Esophagus muscularis mucosa (tissue), 4 donors: ENCODE measurements around the gene F10. TPM values are rescaled to one million over a fixed set of nuclear protein-coding genes. Genes with fewer than 3 reads are reported as not detected.

Experiments used
- DNase-seq: peaks from one replicate; pipeline ENCODE4 v3.0.0-alpha.2; 2017; ENCODE audit errors: extremely low spot score
- H3K27ac ChIP-seq, 4 donors: fragments of 200-600 bp; sonication (generic); replicated peaks in 1 of 4; 1 replicate in 3 of 4; 2 replicates in 1 of 4; pipeline ENCODE4 v1.5.1; 2016 to 2019; ENCODE audit warnings: mild to moderate bottlenecking in 1 of 4
- H3K27me3 ChIP-seq, 4 donors: fragments of 200-600 bp; sonication (generic); one replicate each; pipeline versions ENCODE4 v1.5.1 to v1.6.0; 2016 to 2019
- H3K36me3 ChIP-seq, 4 donors: fragments of 200-600 bp; sonication (generic); one replicate each; pipeline ENCODE4 v1.5.1; 2016 to 2019
- H3K4me1 ChIP-seq, 4 donors: fragments of 200-600 bp; sonication (generic); one replicate each; pipeline ENCODE4 v1.5.1; 2016 to 2019
- H3K4me3 ChIP-seq, 4 donors: fragments of 200-600 bp; sonication (generic); 1 replicate in 2 of 4; 2 replicates in 2 of 4; pipeline ENCODE4 v1.5.1; 2016 to 2019; ENCODE audit warnings: mild to moderate bottlenecking in 4 of 4, moderate library complexity in 1 of 4
- H3K9me3 ChIP-seq, 4 donors: fragments of 200-600 bp; sonication (generic); 1 replicate in 3 of 4; 2 replicates in 1 of 4; pipeline ENCODE4 v1.5.1; 2016 to 2019
- CTCF ChIP-seq, 3 experiments: fragments of 200-600 bp in 2 of 3; fragments of 450-650 bp in 1 of 3; sonication (generic) in 2 of 3; IDR thresholded peaks; one replicate each; pipeline ENCODE4 v1.5.1; 2017 to 2019; ENCODE audit warnings: antibody characterized with exemption in 3 of 3, mild to moderate bottlenecking in 2 of 3, moderate library complexity in 1 of 3
- EP300 ChIP-seq: sonication (generic); formaldehyde crosslinking; IDR thresholded peaks from one replicate; pipeline ENCODE4 v1.6.1; 2017; ENCODE audit warnings: antibody characterized with exemption
- POLR2A ChIP-seq: fragments of 450-650 bp; IDR thresholded peaks from one replicate; pipeline ENCODE4 v1.6.1; 2017; ENCODE audit warnings: antibody characterized with exemption, moderate library complexity, mild to moderate bottlenecking, low read depth
- POLR2AphosphoS5 ChIP-seq, 2 donors: sonication (generic); formaldehyde crosslinking; IDR thresholded peaks; one replicate each; pipeline ENCODE4 v1.6.1; 2017; ENCODE audit warnings: antibody characterized with exemption in 2 of 2
- WGBS: methylation state at CpG from one replicate; pipeline ENCODE4 v1.1.5; 2018; 5-methylcytosine and 5-hydroxymethylcytosine counted together
- intact Hi-C: fragments of 100-400 bp; cut with DNase I; formaldehyde crosslinking; loops from one replicate; pipeline ENCODE4 v1.15.1; 2023
- total RNA-seq, 4 donors: library from RNA; depleted of rRNA; stranded (reverse); fragments of >200 nt; gene quantifications; one replicate each; pipeline versions ENCODE4 v1.1.0 to v1.2.1, GENCODE V29; 2016

F10 gene
- total RNA-seq, 4 donors from 2014 or later: 4.6 to 20.5 (median 11.7) TPM

DNA sequence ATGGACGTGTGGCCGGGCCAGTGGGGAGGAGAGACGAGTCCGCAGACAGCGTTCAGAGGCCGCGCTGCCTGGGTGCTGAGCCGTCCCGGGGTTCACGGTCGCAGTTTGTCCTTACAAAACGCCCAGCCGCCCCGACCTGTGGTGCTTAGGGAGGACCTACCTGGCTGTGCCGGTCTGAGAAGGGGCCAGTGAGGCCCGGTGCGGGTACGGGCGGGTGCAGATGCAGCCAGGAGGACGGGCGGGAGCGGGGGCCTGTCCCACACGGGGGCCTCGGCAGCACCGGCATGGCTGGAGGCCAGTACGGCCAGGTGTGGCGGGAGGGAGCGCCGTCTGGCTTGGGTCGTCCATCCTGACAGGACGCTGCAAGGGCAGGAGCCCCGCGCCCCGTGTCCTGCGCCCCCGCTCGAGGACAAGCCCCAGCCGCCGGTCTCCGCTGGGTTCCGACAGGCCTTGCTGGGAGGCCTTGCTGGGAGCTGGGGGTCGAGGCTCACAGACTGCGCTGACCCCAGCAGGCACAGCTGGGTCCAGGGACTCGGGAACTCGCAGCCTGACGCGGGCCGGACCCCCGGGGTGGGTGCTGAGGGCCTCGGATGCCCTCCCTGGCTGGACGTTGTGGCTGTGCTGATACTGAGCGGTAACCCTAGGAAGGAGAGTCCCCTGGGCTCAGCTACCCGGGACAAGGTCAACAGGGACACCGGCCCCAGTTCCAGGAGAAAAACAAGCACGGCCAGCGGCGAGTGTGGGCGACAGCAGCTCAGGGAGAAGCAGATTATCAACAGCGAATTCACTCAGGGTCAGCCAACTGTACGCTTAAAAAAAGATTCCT is 30.6 kb downstream of the F10 start:
- H3K4me3 ChIP-seq: peak overlapping the region; percentile 50 to 58 (median 52)
- DNase-seq: no peak
- intact Hi-C loops: loop anchor here (5.0 to 10.0 kb wide), 3 partner anchors 116 to 332 kb away; partner anchors contain the start of gene GRTP1
- no peaks in the 10 kb centered on the region for H3K27me3 ChIP-seq
- no peak for TF ChIP-seq EP300
- no peak for TF ChIP-seq POLR2A
- no peak for TF ChIP-seq CTCF (IDR thresholded peaks at IDR 0.05)
- no peak for TF ChIP-seq POLR2AphosphoS5 (IDR thresholded peaks at IDR 0.05)
- H3K9me3 ChIP-seq: no peaks in the 10 kb centered on the region
- peaks cover 18 to 25% (median 22%) of the 10 kb centered on the region in 4 donors for H3K4me1 ChIP-seq
- H3K36me3 ChIP-seq: no peaks in the 10 kb centered on the region
- 28% methylated on average over 23 of the region's 60 CpGs for WGBS
- H3K27ac ChIP-seq: peak overlapping the region; percentile 79 to 80 (median 80)

- no peak for TF ChIP-seq CTCF (IDR thresholded peaks at IDR 0.05)
- TF ChIP-seq POLR2A: no peak
- TF ChIP-seq EP300: no peak
- TF ChIP-seq POLR2AphosphoS5 (IDR thresholded peaks at IDR 0.05): peak; percentile 88 to 94
- peaks cover 0 to 8% (median 0%) of the 10 kb centered on the region in 4 donors for H3K27me3 ChIP-seq
- peak overlapping the region; percentile 50 to 58 (median 52) for H3K4me3 ChIP-seq
- no peaks in the 10 kb centered on the region for H3K9me3 ChIP-seq
- WGBS: 7% methylated on average over 38 of the region's 76 CpGs
- no peaks in the 10 kb centered on the region for H3K36me3 ChIP-seq
- intact Hi-C loops: loop anchor here (2.0 to 10.0 kb wide), 4 partner anchors 55 to 331 kb away; partner anchors contain the start of genes CUL4A, GRTP1 and PCID2
- DNase-seq: peak; percentile 95
- H3K27ac ChIP-seq: peak overlapping the region; percentile 79 to 80 (median 80)
- peaks cover 18 to 25% (median 22%) of the 10 kb centered on the region in 4 donors for H3K4me1 ChIP-seq
Observed at GRCh38 chr13:113153810-113154748, 31.5 kb downstream of the F10 start.

DNA sequence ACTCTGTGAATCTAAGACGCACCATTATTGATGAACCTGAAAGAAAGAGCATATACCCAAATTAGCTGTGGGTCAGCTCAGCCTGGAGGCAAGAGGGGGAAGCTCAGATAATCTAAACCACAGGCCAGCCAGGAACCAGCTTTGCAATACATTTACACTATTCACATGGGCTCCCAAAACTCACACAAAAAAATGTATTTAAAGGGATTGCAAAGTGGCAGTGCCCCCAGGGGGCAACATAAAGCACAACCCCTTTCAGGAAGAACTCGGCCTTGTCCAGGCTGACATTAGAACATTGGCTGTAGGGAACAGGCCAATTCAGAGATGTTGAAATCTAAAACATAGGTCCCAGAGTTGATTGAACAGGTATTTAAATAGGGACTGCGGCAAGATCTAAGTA is 32.6 kb downstream of the F10 start:
- no peak overlapping the region for H3K27ac ChIP-seq
- peaks cover 0 to 15% (median 0%) of the 10 kb centered on the region in 4 donors for H3K27me3 ChIP-seq

More for the DNA sequence above, 32.6 kb downstream of the F10 start:
- 91% methylated on average over 3 of the region's 3 CpGs for WGBS
- no peak for DNase-seq
- Histone ChIP-seq H3K4me3 (no peak overlapping the region), H3K9me3 (no peaks in the 10 kb centered on the region), H3K4me1 (peaks cover 18 to 25% (median 22%) of the 10 kb centered on the region in 4 donors), H3K36me3 (no peaks in the 10 kb centered on the region)
- intact Hi-C loops: loop anchor here (2.0 to 10.0 kb wide), 2 partner anchors 54 to 330 kb away; partner anchors contain the start of genes CUL4A and PCID2
- no peak for TF ChIP-seq CTCF (IDR thresholded peaks at IDR 0.05)
- TF ChIP-seq POLR2A: no peak
- TF ChIP-seq EP300: no peak
- TF ChIP-seq POLR2AphosphoS5 (IDR thresholded peaks at IDR 0.05): no peak
